ENCODE data around the gene SHROOM1.

DNA sequence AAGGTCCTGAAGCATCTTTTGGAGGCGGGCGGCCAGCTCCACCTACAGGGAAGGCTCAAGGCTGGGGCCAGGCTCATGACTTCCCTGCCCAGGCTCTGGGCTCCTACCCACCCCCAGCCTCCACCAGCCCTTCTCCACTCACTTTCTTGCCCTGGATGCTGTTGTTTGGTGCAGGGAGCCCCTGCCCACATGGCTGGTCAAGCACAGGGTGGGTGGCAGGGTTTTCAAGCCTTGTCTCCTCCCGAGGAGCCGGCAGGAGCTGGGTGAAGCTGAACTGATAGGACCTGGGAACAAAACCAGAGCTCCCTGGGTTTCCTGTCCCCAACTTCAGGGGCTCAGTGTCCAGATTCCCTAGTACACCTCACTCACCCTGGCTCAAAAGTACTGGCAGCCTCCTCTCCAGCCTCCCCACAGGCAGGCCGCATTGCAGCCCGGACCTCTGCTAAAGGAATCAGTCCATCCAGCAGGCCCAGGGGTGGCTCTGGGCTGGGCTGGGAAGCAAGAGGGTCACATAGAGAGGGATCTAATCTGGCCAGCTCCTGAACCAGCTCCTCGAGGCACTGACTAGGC is 6.9 kb downstream of the SHROOM1 start:
- TF ChIP-seq EZH2phosphoT487 (IDR thresholded peaks at IDR 0.05; ENCODE audit: borderline replicate concordance, low read depth, low read length): no peak
- TF ChIP-seq, protein P1, sequence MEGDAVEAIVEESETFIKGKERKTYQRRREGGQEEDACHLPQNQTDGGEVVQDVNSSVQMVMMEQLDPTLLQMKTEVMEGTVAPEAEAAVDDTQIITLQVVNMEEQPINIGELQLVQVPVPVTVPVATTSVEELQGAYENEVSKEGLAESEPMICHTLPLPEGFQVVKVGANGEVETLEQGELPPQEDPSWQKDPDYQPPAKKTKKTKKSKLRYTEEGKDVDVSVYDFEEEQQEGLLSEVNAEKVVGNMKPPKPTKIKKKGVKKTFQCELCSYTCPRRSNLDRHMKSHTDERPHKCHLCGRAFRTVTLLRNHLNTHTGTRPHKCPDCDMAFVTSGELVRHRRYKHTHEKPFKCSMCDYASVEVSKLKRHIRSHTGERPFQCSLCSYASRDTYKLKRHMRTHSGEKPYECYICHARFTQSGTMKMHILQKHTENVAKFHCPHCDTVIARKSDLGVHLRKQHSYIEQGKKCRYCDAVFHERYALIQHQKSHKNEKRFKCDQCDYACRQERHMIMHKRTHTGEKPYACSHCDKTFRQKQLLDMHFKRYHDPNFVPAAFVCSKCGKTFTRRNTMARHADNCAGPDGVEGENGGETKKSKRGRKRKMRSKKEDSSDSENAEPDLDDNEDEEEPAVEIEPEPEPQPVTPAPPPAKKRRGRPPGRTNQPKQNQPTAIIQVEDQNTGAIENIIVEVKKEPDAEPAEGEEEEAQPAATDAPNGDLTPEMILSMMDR (conservative IDR thresholded peaks at IDR 0.05; ENCODE audit: low read length): no peak
